GM18519 (cell line): ENCODE data around the gene TPH2.

Experiments used
- ATAC-seq: cut with Tn5 transposase; IDR thresholded peaks from one replicate; pipeline ENCODE4 v1.9.1; 2021; ENCODE audit warnings: mild to moderate bottlenecking, moderate library complexity; ENCODE audit not compliant: unreplicated experiment, low FRiP score

The TPH2 gene

DNA sequence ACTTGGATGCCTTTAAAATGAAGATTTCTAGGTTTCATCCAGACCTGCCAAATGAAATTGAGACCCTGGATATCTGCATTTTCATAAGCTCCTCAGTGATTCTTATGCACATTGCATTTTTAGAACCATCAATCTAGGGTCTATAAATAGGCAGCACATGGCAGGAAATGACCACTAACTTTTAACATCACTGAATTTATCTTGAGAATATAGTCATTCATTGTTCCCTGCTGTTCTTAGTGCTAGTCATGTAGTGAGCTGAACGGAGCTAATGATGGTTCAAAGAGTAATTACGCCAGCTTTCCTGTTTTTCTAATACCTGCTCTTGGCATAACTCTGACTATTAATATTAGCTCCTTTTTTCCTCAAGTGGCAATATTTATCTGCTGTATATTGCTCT is 91.6 kb downstream of the TPH2 start:
- no peak for ATAC-seq

DNA sequence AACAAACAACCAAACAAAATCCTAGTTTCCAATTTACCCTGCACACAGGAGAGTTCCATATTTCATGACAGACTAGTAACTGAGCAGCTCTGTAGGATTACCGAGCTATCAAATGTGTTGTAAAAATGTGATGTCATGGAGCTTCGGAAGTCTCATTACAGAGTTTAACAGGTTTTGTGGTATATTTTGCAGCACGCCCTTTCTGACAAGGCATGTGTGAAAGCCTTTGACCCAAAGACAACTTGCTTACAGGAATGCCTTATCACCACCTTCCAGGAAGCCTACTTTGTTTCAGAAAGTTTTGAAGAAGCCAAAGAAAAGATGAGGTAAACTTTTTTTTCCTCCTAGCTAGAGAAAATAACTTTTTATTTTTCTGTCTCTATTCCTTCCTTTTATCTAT is 92.4 kb downstream of the TPH2 start:
- ATAC-seq = no peak

DNA sequence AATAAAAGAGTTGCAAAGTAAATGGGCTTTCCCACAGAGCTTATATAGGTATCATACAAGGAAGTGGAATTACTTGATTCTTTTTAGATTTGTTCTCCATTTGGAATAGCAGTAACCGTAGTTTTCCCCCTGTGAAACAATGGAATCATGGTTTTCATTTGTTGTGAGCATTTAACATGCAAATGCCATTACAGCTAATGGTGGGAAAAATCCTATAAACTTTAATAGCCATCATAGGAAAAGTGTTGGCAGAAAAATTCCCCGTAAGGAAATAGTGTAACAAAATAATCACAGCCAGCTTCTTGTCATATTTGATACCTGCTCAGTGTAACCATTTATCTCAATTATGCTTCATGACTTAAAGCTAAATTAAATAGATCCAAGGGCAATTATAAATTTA is 95.3 kb downstream of the TPH2 start:
- no peak for ATAC-seq

GRCh38 chr12:72035625-72036024 is 97.0 kb downstream of the TPH2 start:
- ATAC-seq = no peak

- ATAC-seq = no peak
Measured at GRCh38 chr12:72036393-72036792, 97.7 kb downstream of the TPH2 start.

- no peak for ATAC-seq
Measured at GRCh38 chr12:72037006-72037795, 98.6 kb downstream of the TPH2 start.

- no peak for ATAC-seq
Measured at GRCh38 chr12:72041811-72042210, 103.2 kb downstream of the TPH2 start.

DNA sequence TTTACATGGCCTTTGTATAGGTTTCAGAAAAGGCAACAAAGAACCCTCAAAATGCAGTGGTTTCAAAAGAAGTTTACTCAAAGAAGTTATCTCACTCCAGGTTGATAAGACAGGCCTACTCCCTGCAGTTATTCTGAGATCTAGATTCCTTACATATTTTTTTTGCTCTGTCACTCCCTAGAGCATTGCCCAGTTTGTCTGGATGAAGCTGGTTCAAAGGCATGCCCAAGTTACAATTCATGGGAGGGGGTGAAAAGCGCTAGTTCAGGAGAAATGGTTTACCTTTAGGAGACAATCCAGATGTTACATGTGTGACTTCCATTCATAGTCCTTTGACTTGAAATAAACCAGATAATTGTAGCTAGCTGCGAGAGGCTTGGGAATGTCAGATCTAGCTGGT is 115.0 kb downstream of the TPH2 start:
- no peak for ATAC-seq

GRCh38 chr12:72054511-72054910 is 115.9 kb downstream of the TPH2 start:
- ATAC-seq = no peak

GRCh38 chr12:72057330-72057914 is 118.8 kb downstream of the TPH2 start:
- no peak for ATAC-seq

DNA sequence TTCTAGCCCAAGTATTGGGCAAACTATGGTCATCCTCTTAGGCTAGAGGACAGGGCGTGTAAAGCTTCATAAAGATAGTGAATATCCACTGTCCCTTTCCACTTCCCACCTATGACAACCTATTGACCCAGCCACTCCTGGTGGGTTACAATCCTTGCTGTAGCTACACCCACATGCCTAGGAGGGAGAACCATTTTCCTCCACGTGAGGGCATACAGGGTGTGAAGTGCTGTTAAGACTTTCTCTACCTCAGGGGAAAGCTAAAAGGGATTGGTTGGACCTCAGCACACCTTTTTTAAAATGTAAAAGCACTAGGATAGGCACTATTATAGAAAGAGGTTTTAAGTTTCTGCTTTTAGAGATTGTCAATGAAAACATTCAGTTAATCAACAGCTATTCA is 124.4 kb downstream of the TPH2 start:
- no peak for ATAC-seq

- ATAC-seq = no peak
Measured at GRCh38 chr12:72071030-72071429, 132.4 kb downstream of the TPH2 start.

- no peak for ATAC-seq
Measured at GRCh38 chr12:72072592-72073212, 134.1 kb downstream of the TPH2 start.

DNA sequence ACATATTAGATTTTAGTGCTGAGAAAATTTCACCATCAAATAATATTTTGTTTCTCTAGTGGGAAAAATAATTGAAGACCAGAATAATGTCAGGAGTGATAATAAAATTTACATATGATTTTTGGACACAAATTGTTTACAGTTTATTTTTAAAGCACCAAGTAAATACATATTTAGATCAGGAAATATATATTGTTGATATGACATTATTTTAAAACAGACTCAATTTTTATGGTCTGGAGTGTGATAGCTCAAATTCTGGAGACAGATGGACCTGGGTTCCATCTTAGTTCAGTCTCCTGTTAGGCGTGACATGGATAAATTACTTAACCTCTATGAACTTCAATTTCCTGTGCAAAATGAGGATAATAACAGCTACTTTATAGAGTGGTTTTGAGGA is 135.4 kb downstream of the TPH2 start:
- ATAC-seq = no peak

DNA sequence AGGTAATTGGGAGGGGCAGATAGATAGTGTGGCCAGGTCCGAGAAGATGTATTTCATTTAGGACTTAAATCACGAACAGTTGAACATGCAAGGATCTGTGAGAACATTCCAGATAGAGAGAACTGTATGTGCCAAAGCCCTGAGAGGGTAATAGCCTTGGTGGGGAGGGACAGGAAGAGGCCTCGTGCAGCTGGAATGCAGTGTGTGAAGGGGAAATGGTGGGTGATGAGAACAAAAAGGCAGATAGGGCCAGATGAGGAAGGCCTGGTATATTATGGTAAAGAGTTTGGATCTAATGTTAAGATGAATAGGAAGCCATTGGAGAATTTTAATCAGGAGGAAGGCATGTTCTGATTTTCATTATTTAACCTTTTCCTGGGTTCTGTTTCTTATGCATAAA is 136.3 kb downstream of the TPH2 start:
- ATAC-seq = no peak

- no peak for ATAC-seq
Measured at GRCh38 chr12:72075401-72075800, 136.8 kb downstream of the TPH2 start.

GRCh38 chr12:72075891-72076557 is 137.4 kb downstream of the TPH2 start:
- no peak for ATAC-seq

DNA sequence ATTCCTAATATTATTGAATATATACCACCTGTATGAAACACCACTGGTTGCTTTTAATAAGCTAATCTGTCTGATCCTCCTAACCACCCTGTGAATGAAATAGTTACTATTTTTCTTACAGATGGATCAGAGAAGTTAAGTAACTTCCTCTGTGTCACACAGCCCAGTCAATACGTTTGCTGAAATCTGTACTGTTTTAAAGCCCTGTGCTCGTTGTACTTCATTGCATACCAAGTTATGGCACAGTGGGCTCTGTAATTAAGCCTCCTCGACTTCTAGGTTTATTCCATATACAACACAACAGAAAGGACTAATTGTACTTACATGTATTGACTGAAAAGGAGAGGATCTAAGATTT is 137.9 kb downstream of the TPH2 start:
- ATAC-seq = no peak

DNA sequence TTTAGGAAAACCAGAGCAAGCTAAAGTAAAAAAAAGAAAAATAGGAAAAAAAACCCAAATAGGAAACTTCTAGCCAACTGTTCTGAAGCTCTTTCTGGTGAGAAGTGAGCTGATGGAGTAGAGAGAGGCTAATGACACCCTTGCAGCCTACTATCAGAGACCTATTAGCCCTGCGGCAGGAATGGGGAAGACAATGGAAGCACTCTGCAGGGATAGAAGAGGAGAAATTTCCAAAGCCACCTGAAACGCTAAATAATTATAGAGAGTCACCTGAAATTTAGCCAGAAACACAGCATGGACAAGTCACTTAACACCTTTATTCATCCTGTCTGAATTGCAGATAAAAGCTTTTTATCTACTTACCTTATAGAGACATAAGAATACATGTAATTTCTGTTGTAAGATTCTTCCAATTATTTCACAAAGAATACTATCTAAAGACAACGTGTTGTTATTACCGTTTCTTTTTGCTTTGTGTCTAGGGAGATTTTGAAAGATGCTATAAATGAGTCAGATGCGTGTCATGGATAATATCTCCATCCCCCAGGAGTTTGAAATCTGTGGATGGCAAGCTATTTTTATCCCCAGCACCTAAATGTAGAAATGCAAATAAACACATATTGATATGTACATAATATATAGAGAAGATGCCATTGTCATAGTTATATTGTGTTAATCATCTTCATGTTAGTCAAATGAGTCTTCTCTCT is 138.6 kb downstream of the TPH2 start:
- ATAC-seq = no peak

DNA sequence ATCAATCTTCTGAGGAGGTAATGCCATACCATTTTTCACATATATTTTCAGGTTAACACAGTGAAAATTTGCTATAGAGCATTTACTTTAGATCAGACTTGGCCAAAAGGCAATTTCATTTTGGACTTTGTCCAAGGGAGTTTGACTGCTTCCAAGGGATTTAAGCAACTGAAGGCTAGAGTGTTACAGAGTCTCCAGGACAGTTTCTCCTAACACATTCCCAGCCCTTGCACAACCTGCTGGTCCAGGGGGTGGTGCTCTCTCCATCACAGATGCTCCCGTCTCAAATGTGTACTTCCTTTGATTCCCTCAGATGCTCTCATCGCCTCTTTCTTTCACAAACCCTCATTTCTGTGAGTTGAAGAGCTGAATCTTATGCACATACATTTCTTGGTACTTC is 143.1 kb downstream of the TPH2 start:
- ATAC-seq = no peak
